ENCODE results near the gene TNNI2.

GRCh38 chr11:1888347-1888753 lies 49.6 kb downstream of the TNNI2 start:
- TF ChIP-seq CTCF (IDR thresholded peaks at IDR 0.05; ENCODE audit: borderline replicate concordance, extremely low read depth, low read length, poor library complexity, severe bottlenecking) (no peak), EZH2 (IDR thresholded peaks at IDR 0.05; ENCODE audit: borderline replicate concordance, low read depth, low read length, severe bottlenecking) (no peak)

Data from DND-41 (cell line).